Measurements from ENCODE around the gene MAP3K4. TPM values are rescaled to one million over a fixed set of nuclear protein-coding genes. Genes with fewer than 3 reads are reported as not detected.

Gene MAP3K4
- polyA plus RNA-seq, 3 donors = 34.6 to 38.4 (median 36.7) TPM

- DNase-seq (ENCODE audit: low read depth in 3 of 3, low spot score in 2 of 3) = no peak
These were observed 7.9 kb downstream of the MAP3K4 start for GRCh38 chr6:160999516-160999915.

- DNase-seq (ENCODE audit: low read depth in 3 of 3, low spot score in 2 of 3) = no peak
These were observed 9.1 kb downstream of the MAP3K4 start for GRCh38 chr6:161000632-161001031.

DNA sequence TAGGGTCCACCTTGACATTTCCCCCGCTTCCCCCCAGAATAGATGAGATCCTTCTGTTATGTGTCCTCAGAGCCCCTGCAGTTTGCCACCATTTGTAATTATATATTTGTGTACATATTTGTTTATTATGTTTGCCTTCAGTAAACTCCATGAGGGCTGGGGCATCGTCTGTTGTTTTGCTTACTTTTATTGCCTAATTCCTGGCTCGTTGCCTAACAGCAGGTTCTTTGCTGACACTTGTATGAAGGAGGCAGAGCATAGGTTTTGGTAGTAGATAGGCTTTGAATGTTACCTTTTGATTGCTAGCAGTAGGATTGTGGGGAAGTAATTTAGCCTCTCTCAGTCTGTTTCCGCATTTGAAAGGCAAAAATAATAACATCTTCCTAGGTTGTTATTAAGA lies 9.9 kb downstream of the MAP3K4 start:
- no peak for DNase-seq (ENCODE audit: low read depth in 3 of 3, low spot score in 2 of 3)

DNA sequence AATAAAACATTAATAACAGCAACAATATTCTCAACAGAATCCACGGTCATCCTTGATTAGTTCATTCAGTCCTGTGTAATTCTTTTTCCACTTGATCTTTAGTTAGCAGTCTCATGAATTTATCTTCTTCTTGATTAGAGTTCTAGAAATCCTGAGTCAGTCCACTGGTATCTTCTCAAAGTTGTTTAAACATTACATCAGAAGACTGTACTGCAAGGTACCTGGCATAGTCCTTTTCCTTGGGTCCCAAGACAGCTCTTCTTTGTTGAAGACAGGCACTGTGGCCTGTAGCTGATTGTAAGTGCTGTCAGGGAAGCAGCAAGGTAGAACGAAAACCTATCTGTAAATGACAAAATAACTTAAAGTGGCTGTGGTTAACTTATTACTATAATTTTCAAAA lies 11.8 kb downstream of the MAP3K4 start:
- DNase-seq (ENCODE audit: low read depth in 3 of 3, low spot score in 2 of 3) = no peak

- no peak for DNase-seq (ENCODE audit: low read depth in 3 of 3, low spot score in 2 of 3)
These were observed 16.7 kb downstream of the MAP3K4 start for GRCh38 chr6:161008245-161008644.

GRCh38 chr6:161009991-161010390 lies 18.4 kb downstream of the MAP3K4 start:
- DNase-seq (ENCODE audit: low read depth in 3 of 3, low spot score in 2 of 3) = no peak

DNA sequence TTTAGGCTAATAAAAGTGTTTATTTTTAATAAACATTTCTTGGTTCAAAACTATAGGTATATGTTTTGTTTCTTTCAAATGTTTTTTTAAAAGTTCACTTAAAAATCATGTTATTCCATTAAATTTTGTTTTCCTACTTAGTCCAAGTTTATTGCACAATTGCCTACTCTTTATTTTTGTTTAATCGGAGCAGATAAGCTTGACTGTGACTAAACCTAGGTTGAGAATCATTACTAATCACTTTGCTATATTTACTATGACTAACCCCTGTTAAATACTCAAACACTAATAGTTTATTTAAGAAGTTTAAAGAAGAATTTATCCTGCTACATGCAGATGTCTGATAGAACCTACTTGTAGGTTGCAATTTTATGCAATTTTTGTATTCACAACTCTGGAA lies 18.8 kb downstream of the MAP3K4 start:
- no peak for DNase-seq (ENCODE audit: low read depth in 3 of 3, low spot score in 2 of 3)

DNA sequence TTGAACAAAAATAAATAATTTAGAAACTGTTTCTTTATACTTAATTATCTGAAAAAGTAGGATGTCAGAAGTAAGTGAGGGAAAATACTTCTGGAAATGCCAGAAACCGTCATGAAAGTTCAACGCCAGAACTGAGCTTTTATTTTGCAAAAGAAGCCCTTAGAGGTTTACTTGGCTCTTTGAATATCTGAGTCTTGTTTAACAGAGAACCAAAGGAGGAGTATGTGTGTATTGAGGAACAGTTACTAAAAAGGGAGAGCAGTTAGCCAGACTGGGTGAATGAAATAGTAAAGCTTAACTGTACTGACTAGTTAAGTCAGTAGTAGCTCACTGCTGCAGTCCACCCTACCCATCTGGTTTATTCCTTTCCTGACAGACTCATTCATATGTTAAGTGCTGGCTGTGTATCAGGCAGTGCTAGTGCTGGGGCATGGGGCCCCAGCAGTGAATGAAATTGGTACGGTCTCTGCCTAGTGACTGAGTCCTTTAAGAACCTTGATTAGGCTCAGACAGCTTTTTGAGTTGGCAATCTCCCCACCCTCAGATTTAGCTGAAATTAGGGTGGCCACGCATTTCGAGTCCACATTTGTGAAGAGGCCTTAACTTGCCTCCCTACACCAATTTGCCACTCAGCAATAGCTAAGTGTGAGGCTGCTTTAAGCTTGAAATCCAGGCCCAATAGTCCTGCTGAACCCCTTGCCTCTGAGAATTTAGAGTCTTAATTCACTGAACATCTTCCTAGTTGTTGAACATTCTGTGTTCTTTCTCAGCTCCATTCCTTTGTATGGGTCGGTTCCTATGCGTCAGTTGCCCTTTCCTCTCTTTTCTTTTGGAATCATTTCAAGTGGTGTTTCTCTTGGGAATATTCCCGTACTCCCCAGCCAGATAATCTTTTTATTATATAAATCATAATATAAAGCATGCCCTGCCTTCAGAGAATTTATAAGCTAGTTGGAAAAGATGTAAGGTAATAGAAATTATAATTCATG lies 20.2 kb downstream of the MAP3K4 start:
- DNase-seq (ENCODE audit: low read depth in 3 of 3, low spot score in 2 of 3) = no peak

GRCh38 chr6:161013695-161014094 lies 22.1 kb downstream of the MAP3K4 start:
- no peak for DNase-seq (ENCODE audit: low read depth in 3 of 3, low spot score in 2 of 3)

- no peak for DNase-seq (ENCODE audit: low read depth in 3 of 3, low spot score in 2 of 3)
These were observed 26.4 kb downstream of the MAP3K4 start for GRCh38 chr6:161017766-161018564.

DNA sequence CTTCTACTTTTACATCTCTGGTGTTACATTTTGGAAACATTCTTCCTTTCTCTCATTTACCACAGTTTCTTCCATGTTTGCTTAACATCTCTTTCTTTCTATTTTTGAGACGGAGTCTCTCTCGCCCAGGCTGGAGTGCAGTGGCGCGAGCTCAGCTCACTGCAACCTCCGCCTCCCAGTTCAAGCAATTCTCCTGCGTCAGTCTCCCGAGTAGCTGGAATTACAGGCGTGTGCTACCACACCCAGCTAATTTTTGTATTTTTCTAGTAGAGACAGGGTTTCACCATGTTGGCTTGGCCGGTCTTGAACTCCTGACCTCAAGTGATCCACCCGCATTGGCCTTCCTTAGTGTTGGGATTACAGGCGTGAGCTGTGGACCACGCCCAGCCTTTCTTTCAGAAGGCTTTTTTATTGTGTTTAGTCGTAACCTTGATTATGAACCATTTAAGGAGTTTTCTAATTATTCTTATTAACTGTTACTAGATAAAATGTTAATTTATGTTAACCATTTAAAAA lies 27.8 kb downstream of the MAP3K4 start:
- DNase-seq (ENCODE audit: low read depth in 3 of 3, low spot score in 2 of 3) = no peak

- DNase-seq (ENCODE audit: low read depth in 3 of 3, low spot score in 2 of 3) = no peak
These were observed 30.0 kb downstream of the MAP3K4 start for GRCh38 chr6:161021543-161021942.

DNA sequence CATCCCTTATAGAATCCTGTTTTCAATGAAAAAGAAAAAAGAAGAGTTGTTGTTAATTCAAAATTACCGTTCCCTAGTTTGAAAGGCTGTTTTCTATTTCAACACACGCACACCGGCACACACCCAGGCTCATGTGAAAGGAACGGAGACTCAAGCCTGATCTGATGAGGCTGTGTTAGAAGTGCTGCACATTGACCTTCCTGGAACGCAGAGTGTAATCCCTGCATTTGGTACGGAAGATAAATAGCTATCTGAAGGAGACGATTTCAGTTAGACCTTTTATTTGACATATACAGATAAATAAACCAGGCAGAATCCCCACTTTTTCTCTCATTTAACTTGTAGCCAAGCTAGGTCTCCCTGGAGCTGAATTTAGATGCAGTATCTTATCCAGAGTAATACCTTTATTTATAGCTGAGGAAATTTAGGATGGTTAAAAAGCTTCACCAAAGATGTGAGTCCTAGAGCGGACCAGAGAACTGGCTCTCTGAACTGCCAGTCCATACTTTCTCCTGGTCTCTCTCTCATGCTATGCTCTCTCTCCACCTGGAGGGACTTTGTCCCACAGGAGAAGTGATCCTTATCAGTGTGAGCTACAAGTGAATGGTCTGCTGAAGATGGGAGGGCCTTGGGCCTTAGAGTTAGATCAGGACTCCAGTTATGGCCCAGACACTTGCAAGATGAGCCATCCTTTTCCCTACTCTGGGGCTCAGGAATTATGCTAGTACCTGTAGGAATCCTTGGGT lies 30.6 kb downstream of the MAP3K4 start:
- no peak for DNase-seq (ENCODE audit: low read depth in 3 of 3, low spot score in 2 of 3)

GRCh38 chr6:161023316-161023715 lies 31.7 kb downstream of the MAP3K4 start:
- DNase-seq (ENCODE audit: low read depth in 3 of 3, low spot score in 2 of 3) = no peak

DNA sequence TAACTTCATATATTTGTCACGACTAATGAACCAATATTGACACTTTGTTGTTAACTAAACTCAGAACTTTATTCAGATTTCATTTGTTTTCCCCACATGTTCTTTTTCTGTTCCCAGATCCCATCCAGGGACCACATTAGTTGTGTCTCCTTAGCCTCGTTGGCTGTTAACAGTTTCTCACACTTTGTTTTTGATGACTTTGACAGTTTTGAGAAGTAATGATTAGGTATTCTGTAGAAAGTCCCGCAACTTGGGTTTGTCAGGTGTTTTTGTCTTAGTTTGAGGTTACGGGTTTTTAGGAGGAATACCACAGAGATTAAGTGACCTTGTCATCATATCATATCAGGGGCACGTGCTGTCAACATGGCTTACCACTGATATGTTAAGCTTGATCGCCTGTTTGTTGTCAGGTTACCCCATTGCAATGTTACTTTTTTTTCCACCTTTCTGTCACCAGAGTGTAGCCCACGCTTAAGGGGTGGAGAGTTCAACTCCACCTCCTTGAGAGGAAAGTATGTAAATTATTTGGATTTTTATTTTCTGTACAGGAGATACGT lies 32.9 kb downstream of the MAP3K4 start:
- no peak for DNase-seq (ENCODE audit: low read depth in 3 of 3, low spot score in 2 of 3)

- DNase-seq (ENCODE audit: low read depth in 3 of 3, low spot score in 2 of 3) = no peak
These were observed 35.8 kb downstream of the MAP3K4 start for GRCh38 chr6:161027385-161027784.

DNA sequence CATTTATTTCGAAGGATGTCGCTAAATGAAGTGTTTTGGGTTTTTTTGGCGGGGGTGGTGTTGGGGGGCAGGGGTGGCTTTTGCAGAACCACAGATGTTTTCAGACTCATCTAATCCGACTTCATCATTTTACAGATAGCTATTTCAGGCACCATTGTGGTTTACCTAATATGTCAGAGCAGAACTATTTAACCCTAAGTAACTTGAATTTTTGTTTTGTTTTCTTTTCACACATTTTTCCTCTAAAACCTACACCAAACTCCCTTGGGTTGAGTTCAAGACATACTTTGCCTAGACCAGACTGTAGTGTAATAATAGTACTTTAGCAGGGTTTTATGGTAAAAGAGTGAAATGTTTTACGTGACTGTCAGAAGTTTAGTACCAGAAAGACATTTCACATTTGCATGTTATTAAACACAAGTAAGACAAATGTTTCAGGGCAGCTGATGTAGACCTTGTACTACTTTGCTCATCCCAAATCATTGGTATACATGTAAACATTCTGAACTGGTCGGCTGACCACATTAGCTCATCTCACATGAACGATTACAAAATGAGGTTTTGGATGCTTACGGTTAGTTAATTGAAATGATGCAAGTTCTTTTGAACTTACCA lies 37.7 kb downstream of the MAP3K4 start:
- no peak for DNase-seq (ENCODE audit: low read depth in 3 of 3, low spot score in 2 of 3)

DNA sequence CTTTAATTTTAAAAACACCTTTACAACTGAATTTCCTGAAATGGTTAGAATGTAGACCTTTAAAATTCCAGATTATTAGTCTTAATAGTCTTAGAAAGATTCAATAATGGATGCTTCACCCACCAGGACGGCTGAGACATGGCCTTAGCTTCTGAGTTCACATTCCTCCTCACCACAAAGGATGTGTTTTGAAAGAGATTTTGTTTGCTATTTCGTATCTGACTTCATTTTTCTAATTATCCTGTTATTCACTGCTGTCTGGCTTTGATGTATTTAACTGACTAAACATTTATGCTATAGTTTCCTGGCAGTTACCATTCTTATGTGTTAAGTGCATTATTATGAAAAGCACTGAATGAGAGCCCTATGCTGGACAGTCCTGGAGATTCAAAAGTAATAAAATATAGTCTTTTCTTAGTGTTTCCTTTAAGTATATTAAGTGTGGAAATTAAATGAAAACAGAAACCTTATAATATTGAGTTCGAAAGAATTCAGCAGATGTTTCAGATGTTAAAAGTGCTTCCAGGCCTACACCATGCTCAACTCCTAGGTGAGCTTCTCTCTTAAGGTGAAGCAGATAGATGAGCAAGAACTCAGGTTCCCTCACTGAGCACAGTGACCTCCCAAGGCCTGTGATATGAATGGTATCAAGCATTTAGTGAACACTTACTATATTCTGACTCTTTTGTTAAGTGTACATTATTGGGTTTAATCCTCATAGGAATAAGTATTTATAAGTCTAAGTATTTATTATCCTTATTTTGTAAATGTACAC lies 40.3 kb downstream of the MAP3K4 start:
- no peak for DNase-seq (ENCODE audit: low read depth in 3 of 3, low spot score in 2 of 3)

GRCh38 chr6:161033667-161034066 lies 42.1 kb downstream of the MAP3K4 start:
- no peak for DNase-seq (ENCODE audit: low read depth in 3 of 3, low spot score in 2 of 3)

Data from right renal cortex interstitium (tissue), 3 donors.